HCT116 (cell line): ENCODE data around the gene MS4A4E. TPM values are rescaled to one million over a fixed set of nuclear protein-coding genes. Genes with fewer than 3 reads are reported as not detected.

Experiments used
- ATAC-seq: fragments of 200-7000 bp; cut with Tn5 transposase; 2 replicates; pipeline ENCODE4 v1.9.1; 2020; ENCODE audit warnings: mild to moderate bottlenecking, moderate library complexity
- BruUV-seq: library from RNA; stranded (reverse); fragments of 400-500 nt; replicated peaks from 2 replicates; lab custom pipeline; 2021; lab: Mats Ljungman, UMichigan
- CTCF ChIA-PET: fragments of 300-600 bp; sonication (Branson Sonifier 250); formaldehyde crosslinking; loops from one replicate; lab custom pipeline; 2021; ENCODE audit warnings: antibody characterized with exemption; lab: Charles Lee
- POLR2A ChIA-PET: fragments of 300-600, 350-600 bp; sonication (Branson Sonifier 250); formaldehyde crosslinking; loops from one replicate; lab custom pipeline; 2021; ENCODE audit warnings: antibody characterized with exemption; lab: Charles Lee
- RAD21 ChIA-PET, 2 experiments: fragments of 300-600 bp; sonication (Branson Sonifier 250); formaldehyde crosslinking; loops; one replicate each; lab custom pipeline; 2023; ENCODE audit warnings: low total read pairs in 2 of 2; ENCODE audit not compliant: uncharacterized antibody in 2 of 2, unreplicated experiment in 2 of 2, low non-redundant PET in 1 of 2; lab: Charles Lee
- DNase-seq: peaks from one replicate; pipeline ENCODE4 v3.0.0-alpha.2; 2010; ENCODE audit warnings: low read depth, low spot score
- H2AFZ ChIP-seq: fragments of 200-600 bp; shearing (Covaris generic), sonication (generic); 2 replicates; pipeline ENCODE4 v1.6.1; 2017; ENCODE audit warnings: low read depth, mixed run types, mixed read lengths, antibody characterized with exemption, low read length; ENCODE audit not compliant: poor library complexity, severe bottlenecking
- H3K27ac ChIP-seq: 2 replicates; pipeline ENCODE4 v1.5.1; 2012; ENCODE audit warnings: low read depth, low read length
- H3K27me3 ChIP-seq: fragments of 200-600 bp; sonication (generic); 2 replicates; pipeline ENCODE4 v1.6.1; 2016; ENCODE audit warnings: mixed run types, low read length, mixed read lengths; ENCODE audit not compliant: insufficient read depth
- H3K36me3 ChIP-seq, 2 experiments: fragments of 200-500 bp in 1 of 2; fragments of 200-600 bp in 1 of 2; sonication (Bioruptor generic) in 1 of 2; sonication (generic) in 1 of 2; 2 replicates each; pipeline versions ENCODE4 v1.5.1 to v1.6.1; 2014 to 2016; ENCODE audit warnings: low read length in 2 of 2, inconsistent platforms in 1 of 2, mixed read lengths in 1 of 2, mixed run types in 1 of 2; ENCODE audit not compliant: insufficient read depth in 2 of 2, control insufficient read depth in 1 of 2
- H3K4me1 ChIP-seq, 2 experiments: fragments of 200-600 bp in 1 of 2; sonication (generic) in 1 of 2; 2 replicates each; pipeline versions ENCODE4 v1.5.1 to v1.6.1; 2012 to 2017; ENCODE audit warnings: low read length in 2 of 2, inconsistent platforms in 1 of 2, mild to moderate bottlenecking in 1 of 2, mixed read lengths in 1 of 2, mixed run types in 1 of 2, moderate library complexity in 1 of 2; ENCODE audit not compliant: insufficient read depth in 2 of 2, control insufficient read depth in 1 of 2
- H3K4me2 ChIP-seq: fragments of 200-600 bp; sonication (generic); 2 replicates; pipeline ENCODE4 v1.6.1; 2017; ENCODE audit warnings: mixed run types, low read length, mixed read lengths
- H3K4me3 ChIP-seq, 2 experiments: fragments of 200-600 bp in 1 of 2; sonication (generic) in 1 of 2; replicated peaks in 1 of 2; 2 replicates each; pipeline ENCODE4 v1.5.1; 2011 to 2016; ENCODE audit warnings: low read length in 2 of 2, control low read depth in 1 of 2, low read depth in 1 of 2, mild to moderate bottlenecking in 1 of 2, mixed read lengths in 1 of 2, mixed run types in 1 of 2
- H3K79me2 ChIP-seq: fragments of 200-600 bp; sonication (generic); 2 replicates; pipeline ENCODE4 v1.6.1; 2017; ENCODE audit warnings: mild to moderate bottlenecking, mixed run types, low read length, moderate library complexity, mixed read lengths; ENCODE audit not compliant: insufficient read depth
- H3K9ac ChIP-seq: fragments of 200-600 bp; sonication (generic); 2 replicates; pipeline ENCODE4 v1.6.1; 2016; ENCODE audit warnings: low read length, mixed read lengths
- H3K9me2 ChIP-seq: fragments of 200-600 bp; sonication (generic), shearing (Covaris generic); 2 replicates; pipeline ENCODE4 v1.6.1; 2017; ENCODE audit warnings: mixed run types, mild to moderate bottlenecking, moderate library complexity; ENCODE audit not compliant: insufficient read depth
- H3K9me3 ChIP-seq, 2 experiments: fragments of 200-500 bp in 1 of 2; fragments of 200-600 bp in 1 of 2; sonication (Bioruptor generic) in 1 of 2; sonication (generic) in 1 of 2; 2 replicates each; pipeline ENCODE4 v1.6.1; 2014 to 2017; ENCODE audit warnings: low read length in 2 of 2, mixed read lengths in 2 of 2, inconsistent platforms in 1 of 2, low read depth in 1 of 2, mild to moderate bottlenecking in 1 of 2, mixed run types in 1 of 2, moderate library complexity in 1 of 2; ENCODE audit not compliant: control insufficient read depth in 1 of 2, insufficient read depth in 1 of 2
- H4K20me1 ChIP-seq: fragments of 200-600 bp; sonication (generic), shearing (Covaris generic); 2 replicates; pipeline ENCODE4 v1.6.1; 2017; ENCODE audit warnings: mixed run types, mild to moderate bottlenecking, moderate library complexity; ENCODE audit not compliant: insufficient read depth
- EGR1 ChIP-seq: IDR thresholded peaks from 2 replicates; pipeline ENCODE4 v1.6.1; 2012; ENCODE audit warnings: low read depth
- EZH2 ChIP-seq: fragments of 200-600 bp; sonication (generic); IDR thresholded peaks from 2 replicates; pipeline ENCODE4 v1.6.1; 2017; ENCODE audit warnings: antibody characterized with exemption, mixed run types
- FOSL1 ChIP-seq: IDR thresholded peaks from 2 replicates; pipeline ENCODE4 v1.6.1; 2012; ENCODE audit warnings: low read depth
- RAD21 ChIP-seq: IDR thresholded peaks from 2 replicates; pipeline ENCODE4 v1.6.1; 2012; ENCODE audit warnings: low read depth, mild to moderate bottlenecking
- REST ChIP-seq: IDR thresholded peaks from 2 replicates; pipeline ENCODE4 v1.6.1; 2012; ENCODE audit warnings: low read depth
- SRF ChIP-seq: IDR thresholded peaks from 2 replicates; pipeline ENCODE4 v1.6.1; 2012; ENCODE audit warnings: low read depth
- ZBTB33 ChIP-seq: IDR thresholded peaks from 2 replicates; pipeline ENCODE4 v1.6.1; 2011; ENCODE audit warnings: mild to moderate bottlenecking, low read length, moderate library complexity; ENCODE audit not compliant: insufficient replicate concordance; ENCODE audit errors: extremely low read depth
- intact Hi-C: fragments of 100-400 bp; cut with micrococcal nuclease; formaldehyde crosslinking; loops from 2 replicates; pipeline ENCODE4 v1.10.0; 2022
- total RNA-seq: library from RNA; stranded (reverse); gene quantifications from one replicate; pipeline ENCODE4 v1.2.1, GENCODE V29; 2021; ENCODE audit not compliant: unreplicated experiment

MS4A4E gene
- total RNA-seq, 1 experiment from 2014 or later, result not detected

- TF ChIP-seq EZH2 (no peak), FOSL1 (no peak), SRF (no peak), REST (no peak), EGR1 (no peak)
- TF ChIP-seq, all 23 proteins: peak for 0
These were observed 67.1 kb downstream of the MS4A4E start (continued) for GRCh38 chr11:60175860-60176275.

- Histone ChIP-seq H3K27me3 (no peaks in the 10 kb centered on the region), H2AFZ (no peak overlapping the region), H3K79me2 (no peaks in the 10 kb centered on the region), H3K27ac (no peak overlapping the region), H3K9me3 (no peaks in the 10 kb centered on the region; a peak in 1 of 4 replicates), H3K9me2 (no peaks in the 10 kb centered on the region), H3K9ac (no peak overlapping the region), H3K4me2 (no peak overlapping the region), H3K4me1 (no peaks in the 10 kb centered on the region), H3K4me3 (no peak overlapping the region), H3K36me3 (no peaks in the 10 kb centered on the region), H4K20me1 (no peaks in the 10 kb centered on the region)
- DNase-seq (no peak), ATAC-seq (no peak)
- POLR2A ChIA-PET, result no interaction called here
- no peak for TF ChIP-seq RAD21
- no peak for TF ChIP-seq ZBTB33
- RAD21 ChIA-PET, result no interaction called here
- CTCF ChIA-PET, result no interaction called here
- intact Hi-C loops, result no loop called here
- BruUV-seq, result no TSS peak
These were observed 70.9 kb downstream of the MS4A4E start for GRCh38 chr11:60172011-60172410.
